AG10803 (cell line): ENCODE measurements around the gene MYB.

Source experiments
- DNase-seq: peaks from one replicate; pipeline ENCODE4 v3.0.0; 2010; ENCODE audit warnings: low read depth
- H3K4me3 ChIP-seq: 2 replicates; pipeline ENCODE4 v1.5.1; 2011; ENCODE audit warnings: mild to moderate bottlenecking, low read length, control low read depth
- CTCF ChIP-seq: conservative IDR thresholded peaks from 2 replicates; pipeline ENCODE4 v1.5.1; 2011; ENCODE audit warnings: mild to moderate bottlenecking, low read length, control low read depth, inconsistent platforms

Gene MYB

GRCh38 chr6:135222623-135223022 lies 41.5 kb downstream of the MYB start:
- no peak overlapping the region for H3K4me3 ChIP-seq
- DNase-seq, result no peak
- TF ChIP-seq CTCF, result no peak

- H3K4me3 ChIP-seq, result no peak overlapping the region
- no peak for DNase-seq
- TF ChIP-seq CTCF, result no peak
Measured at GRCh38 chr6:135224037-135224647, 43.0 kb downstream of the MYB start.

DNA sequence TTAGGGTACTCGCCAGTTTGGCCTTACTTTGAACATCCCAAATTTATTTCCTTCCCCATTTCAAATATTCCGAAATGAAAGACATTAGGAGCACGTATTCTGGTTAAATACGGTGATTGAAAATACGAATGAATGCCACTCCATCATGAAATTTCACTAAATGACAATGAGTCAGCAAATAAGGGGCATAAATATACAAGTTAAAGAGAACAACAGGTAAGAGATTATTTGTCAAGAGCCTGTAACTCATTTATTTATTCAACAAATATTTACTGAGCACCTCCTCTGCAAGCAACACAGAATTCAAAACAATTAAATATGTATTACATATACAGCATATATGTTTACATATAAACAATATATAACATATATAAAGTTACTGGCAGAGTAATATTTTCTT lies 44.8 kb downstream of the MYB start:
- DNase-seq, result no peak
- TF ChIP-seq CTCF, result no peak
- no peak overlapping the region for H3K4me3 ChIP-seq

DNA sequence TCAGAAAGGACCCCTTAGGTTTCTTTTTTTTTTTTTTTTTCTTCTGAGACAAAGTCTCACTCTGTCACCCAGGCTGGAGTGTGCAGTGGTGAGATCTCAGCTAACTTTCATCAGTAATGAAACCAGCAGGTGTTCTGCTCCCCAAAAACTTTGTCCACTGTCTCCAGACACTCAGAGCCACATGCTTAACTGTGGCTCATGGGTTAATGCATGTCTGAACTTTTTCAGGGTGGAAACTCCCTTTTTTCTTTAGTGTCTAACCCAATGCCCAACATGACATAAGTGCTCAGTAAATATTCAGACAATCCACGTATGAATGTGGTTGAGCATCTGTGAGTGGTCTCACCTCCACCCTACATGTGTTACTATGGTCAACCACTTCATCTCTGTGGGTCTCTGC lies 45.4 kb downstream of the MYB start:
- DNase-seq, result no peak
- TF ChIP-seq CTCF, result no peak
- no peak overlapping the region for H3K4me3 ChIP-seq

- no peak for DNase-seq
- TF ChIP-seq CTCF, result no peak
- H3K4me3 ChIP-seq, result no peak overlapping the region
Measured at GRCh38 chr6:135227349-135227748, 46.2 kb downstream of the MYB start.

GRCh38 chr6:135227758-135228157 lies 46.6 kb downstream of the MYB start:
- no peak overlapping the region for H3K4me3 ChIP-seq
- no peak for TF ChIP-seq CTCF
- no peak for DNase-seq

DNA sequence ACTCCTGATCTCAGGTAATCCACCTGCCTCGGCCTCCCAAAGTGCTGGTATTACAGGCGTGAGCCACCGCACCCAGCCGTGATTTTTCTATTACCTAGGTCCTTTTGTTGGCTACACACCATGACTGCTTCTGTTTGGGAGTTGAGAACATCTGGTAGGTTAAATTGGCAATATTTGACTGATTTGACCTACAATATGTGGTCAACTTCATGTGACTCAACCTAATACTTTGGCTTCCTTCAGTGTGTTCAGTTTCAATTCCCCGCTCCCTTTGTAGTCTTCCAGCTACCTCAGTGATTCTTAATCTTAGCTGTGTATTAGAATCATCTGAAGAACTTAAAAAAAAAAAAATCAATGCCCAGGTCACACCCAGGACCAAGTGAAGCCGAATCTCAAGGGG lies 47.4 kb downstream of the MYB start:
- no peak for TF ChIP-seq CTCF
- H3K4me3 ChIP-seq, result no peak overlapping the region
- DNase-seq, result no peak
